ELF-1 (cell line): Measurements from ENCODE around the gene BTBD9.

Source experiments
- DNase-seq: peaks from one replicate; pipeline ENCODE4 v3.0.0-alpha.2; 2016; ENCODE audit warnings: low read depth, low spot score

BTBD9 gene

DNA sequence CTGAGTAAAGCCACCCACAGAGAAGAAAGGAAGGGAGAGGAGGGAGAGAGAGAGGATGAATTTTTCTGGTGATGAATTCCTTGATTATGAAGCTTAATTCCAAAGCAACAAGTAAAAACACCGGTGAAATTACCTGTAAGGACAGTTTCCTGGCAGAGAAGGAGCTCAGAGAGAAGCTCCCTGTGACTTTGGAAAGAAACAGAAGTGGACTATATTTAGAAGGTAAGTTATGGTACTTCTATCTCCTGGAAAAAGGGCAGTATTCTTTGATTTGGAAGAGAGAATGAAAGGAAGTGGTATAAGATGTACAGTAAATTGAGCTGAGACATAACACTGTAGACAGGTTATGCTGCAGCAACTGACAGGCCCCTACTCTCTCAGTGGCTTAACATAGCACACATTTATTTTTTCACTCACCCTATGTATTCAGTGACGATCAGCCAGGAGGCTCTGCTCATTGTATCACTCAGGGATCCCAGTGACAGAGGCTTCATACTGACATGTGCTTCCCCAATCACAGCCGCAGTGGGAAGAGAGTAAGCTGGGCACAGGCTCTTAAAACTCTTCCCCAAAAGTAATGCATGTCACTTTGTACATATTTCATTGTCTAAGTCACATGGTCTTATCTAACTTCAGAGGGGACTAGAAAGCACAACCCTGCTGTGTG, 349.5 kb downstream of the BTBD9 start:
- no peak for DNase-seq

DNA sequence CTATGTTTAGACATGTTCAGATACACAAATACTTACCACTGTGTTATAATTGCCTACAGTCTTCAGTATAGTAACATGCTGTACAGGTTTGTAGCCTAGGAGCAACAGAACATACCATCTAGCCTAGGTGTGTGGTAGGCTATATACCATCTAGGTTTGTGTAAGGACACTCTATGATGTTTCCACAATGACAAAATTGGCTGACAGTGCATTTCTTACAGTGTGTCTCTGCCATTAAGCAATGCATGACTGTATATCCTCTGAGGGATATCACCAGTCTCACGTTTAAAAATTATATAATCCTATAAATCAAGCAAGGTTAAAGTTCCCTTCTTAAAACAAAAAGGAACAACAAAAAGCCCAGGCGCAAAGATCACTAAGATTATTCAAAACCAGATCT, 352.2 kb downstream of the BTBD9 start:
- DNase-seq = no peak

DNA sequence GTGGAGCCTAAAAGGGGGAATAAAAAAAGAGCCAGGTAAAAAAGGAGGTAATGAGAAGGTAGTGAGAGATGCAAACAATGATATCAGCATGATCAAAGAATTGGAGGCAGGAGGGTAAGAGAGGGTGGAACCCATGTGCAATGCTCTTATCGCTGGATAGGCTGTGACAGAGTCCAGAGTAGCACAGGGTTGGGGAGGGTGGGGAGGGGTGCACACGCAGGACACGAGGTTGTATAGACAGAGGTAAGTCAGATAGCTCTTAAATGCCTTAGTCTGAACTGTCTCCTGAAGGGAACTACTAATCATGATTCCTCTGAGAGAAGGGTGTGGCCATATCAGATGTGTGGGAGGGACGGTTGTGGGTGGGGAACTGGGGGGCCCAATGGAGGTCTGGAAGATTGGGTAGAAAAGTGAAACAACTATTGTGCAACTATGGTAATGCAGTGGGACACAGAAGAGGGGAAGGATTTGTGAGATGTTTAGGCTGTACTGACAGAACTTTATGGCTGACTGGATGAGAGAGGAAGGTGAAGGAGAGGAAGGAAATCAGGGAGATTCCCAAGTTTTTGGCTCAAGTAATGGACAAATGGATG, 354.8 kb downstream of the BTBD9 start:
- no peak for DNase-seq

DNA sequence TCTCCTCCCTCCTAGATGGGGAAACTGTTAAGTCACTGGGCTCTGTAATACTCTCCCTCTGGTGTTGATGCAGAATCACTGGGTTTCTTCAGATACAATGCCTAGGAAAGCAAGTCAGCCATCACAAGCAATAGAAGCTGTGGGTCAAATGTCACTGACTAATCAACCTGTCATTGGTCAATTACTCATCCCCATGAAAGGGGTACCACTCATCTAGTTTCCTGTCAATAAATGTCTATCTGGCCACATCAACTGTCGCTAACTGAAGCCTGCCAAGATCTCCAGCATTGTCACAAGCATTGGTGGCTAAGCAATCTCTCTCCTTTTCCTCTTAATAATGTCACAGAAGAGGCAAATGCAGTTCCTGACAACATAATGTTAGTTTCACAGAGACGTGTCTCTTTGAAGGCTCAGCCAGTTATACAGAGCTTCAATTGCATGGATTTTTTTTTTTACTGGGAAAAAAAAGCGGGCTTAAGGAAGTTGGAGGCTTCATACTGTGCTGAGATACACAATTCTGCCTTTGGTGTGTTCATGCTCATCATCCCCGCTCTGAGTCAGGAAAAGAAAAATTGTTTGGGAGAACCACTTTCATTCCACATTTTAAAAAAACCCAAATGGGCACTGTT, 355.9 kb downstream of the BTBD9 start:
- no peak for DNase-seq

DNA sequence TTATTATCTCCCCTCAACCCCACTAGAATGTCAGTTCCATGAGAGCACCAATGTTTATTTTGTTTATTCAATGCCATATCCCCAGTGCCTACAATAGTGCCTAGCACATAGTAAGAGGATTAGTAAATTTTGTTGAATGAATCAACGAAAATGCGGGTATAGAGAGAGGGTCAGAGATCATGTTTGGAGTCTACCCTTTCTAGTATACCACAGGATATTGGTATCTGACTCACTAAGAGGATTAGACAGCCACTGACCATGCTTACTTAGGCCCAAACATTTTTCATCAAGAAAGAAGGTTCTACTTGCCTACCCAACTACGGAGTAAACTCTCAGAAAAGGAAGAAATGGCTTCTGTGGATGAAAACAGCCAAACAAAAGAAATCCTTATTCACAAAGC, 356.8 kb downstream of the BTBD9 start:
- no peak for DNase-seq

DNA sequence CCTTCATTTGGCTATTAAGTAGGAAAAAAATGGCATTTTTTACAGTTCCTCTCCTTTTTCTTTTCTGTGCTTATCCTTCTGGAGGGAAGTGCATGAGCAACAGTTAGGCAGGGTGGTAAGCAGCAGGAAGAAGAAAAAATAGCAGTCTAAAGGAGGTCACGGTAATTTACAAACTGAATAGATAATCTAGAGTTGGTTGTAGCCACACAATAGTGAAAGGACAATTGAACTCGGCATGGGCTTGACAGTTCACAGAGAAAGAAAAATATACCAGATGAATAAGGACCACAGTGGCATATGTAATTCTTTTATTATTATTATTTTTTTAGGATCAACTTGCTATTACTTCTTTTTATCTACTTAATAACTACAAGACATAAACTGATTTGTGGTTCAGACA, 358.6 kb downstream of the BTBD9 start:
- DNase-seq = no peak

DNA sequence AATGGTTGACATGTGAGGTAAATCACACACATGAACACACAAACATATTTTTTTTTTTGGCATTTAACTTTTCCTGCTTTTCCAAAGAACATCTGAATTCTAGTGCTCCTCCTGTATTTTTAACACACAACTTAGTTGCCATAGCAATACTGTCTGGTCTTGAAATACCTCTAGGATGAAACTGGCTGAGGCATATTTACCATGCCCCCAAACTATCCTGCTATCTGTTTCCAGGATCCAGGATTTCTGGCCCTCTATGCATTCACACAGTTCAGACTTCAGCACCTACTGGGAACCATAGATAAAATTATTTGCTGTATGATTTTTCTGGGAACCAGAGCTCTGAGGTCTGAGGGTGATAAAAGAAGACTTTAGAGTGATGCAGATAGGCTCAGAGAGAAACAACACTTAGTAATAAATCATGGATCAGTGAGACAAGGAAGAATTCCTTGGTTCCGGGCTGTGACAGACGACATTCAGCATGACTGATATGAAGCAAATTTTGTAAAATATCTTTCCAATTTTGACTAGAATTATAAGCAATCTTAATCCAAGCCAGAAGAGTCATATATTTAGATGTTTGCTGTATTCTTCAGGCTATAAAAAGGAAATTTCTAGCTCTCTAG, 359.7 kb downstream of the BTBD9 start:
- no peak for DNase-seq

DNA sequence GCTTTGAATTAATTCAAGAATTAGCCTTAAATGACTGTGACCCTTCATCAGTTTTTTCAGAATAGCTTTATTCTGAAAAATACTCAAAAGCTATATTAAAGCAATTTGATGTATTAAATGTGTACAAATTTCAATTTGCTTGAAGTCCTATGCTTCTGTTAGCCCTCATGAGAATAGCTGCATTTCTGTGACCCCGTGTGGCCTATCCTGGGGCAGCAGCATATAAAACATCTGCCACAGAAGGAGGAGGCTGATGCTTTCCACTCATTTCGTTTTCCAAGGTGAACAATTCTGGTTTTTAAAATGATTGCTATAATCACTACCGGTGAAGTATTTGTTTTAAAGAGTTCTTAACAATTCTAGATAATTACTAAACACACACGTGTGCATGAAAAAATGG, 360.3 kb downstream of the BTBD9 start:
- DNase-seq = no peak

DNA sequence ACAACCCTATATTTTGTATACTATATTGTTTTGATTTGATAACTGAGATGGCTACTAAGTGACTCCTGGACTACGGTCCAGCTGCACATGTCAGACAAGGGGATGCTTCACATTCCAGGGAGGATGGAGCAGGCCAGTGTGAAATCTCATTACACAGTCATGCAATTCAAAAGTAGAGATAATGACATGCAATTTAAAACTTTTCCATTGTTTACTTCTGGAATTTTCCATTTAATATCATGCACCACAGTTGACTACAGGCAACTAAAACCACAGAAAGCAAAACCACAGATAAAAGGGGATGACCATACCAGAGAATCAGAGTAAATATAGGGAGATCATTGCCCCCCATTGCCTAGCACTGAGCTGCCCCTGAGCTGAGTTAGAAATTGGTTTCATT, 366.4 kb downstream of the BTBD9 start:
- DNase-seq = no peak

DNA sequence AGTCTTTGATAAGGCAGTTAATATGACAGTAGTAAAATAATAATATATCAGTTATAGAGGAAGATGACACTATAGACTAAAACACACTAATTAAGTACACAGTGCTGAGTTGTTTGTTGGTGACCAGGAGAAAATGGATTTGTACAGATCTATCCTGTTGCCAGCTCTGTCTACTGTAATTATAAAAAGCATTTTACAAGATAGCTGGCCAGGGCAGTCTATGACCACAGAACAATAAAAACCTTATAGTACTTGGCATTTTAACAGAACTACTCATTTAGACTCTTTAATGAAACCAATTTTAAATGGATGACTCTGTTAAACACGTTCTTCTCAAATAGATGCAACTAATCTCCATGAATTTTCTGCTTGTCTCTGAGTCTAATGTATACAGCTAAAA, 367.5 kb downstream of the BTBD9 start:
- DNase-seq = no peak

DNA sequence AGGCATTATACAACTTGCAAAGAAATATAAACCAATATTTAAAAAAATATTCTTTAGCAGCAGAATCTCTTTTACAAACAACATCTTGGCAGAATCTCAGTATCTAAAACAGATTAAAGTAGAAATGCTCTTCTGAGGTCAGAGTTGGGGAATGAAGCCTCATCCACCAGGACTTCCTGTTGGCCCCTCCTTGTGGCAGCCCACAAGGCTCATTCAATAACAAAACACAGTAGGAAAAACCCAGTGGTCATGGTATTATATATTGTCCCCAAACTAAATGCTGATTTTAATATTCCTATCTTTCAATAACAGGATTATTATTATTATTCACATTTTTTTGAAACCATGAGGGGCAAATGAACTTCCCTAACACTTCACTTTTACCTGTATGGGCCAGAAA, 368.6 kb downstream of the BTBD9 start:
- DNase-seq = no peak

DNA sequence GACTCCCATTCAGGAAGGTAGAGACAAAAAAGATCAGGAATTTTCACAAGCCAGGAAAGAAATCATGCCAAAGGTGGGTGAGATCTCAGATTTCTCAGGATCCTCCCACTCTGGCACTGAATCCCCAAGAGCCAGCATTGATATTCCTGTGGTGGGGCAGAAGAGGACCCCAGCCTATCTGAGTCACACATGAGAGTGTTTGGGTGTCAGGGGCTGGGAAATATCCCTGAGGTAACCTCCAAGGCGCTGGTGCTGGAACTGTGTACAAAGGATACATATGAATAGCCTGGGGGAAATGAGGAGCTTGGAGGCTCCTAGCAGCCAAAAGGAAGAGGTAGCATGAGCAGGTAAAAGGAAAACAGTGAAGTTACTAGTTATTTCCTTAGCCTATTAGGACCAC, 369.4 kb downstream of the BTBD9 start:
- DNase-seq = peak; percentile 30

DNA sequence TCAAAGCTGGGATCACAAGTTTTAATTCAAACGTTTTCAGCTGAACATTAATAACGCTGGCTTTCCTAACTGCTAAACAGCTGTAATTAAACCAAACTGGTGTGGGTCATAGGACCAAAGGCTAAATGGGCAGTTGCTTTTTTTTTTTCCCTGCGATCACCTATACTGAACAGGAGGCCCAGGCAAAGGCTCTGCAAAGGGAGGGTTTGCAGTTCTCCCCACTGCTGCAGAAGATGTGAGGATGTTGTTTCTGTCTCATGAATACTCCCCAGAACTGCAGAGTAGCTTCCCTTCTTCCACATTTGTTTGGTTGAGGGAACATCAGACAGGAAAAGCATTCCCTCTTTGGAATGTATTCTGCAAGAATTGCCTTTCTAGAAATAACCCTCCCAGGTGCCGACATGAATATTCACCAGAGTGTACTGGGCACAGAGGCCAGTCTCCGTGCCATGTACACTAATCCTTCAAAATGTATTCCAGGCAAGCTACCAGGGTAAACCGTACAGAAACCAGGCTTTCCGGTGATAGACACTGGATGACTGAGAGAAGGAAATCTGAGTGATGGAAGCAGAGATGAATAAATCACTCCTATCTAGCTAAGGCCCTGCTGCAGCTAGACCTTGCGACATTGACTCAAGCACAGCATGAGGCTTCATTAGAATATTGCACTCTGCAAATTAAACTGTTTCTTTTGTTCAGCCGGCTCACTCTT, 370.1 kb downstream of the BTBD9 start:
- DNase-seq = no peak

DNA sequence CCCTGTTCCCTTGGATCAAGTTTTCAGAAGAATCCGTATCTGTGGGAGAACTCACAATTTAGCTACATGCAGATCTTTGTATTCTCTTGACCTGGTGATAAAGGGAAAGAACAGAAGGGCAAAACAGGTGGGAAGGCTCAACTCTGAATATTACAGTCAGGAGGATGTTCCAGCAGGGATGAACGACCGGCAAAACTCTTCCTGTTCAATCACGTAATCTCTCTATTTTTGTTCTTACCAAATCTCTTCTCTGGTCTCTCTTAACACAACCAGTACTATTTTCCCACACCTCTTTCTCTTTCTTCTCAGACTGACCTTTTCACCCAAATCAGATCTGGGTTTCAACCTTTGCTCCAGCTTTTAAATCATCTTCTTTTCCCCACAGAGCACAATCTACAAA, 371.4 kb downstream of the BTBD9 start:
- no peak for DNase-seq

DNA sequence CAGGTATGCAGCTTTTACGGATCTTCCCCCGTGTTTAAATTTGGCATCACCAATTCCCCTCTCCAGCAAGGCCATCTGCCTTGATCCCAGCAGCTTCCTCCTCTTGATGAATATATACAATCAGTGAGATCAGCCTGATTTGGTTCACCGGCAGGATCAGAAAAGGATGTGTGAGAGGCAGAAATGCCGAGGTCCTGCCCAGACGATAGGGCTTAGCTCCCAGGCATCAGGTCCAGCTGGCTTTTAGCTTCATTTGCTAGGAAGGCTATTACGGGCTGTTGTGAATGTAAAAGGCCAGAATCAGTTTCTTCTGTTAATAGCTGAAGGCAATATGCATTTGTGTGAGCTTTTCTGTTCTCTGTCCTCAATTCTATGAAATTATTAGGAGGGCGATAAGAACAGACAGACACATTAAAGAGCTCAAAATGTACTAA, 372.8 kb downstream of the BTBD9 start:
- no peak for DNase-seq

DNA sequence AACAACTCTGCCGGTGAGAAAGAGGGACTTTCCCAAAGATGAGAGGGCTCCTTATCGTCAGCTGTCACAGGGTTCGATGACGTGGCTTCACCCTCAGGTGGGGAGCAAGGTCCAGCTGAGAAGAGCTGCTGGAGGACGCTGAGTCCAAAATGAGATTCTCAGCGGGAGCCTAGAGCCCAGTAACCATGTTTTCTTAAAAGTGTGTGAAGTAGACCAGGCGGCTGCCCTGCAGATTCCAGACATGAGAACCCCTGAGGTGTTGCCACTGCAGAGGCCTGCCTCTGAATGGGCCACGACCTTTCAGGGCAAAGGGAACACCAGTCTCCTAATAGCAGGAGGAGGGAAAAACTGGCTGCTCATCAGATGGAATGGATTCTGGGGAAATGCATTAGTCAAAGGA, 375.1 kb downstream of the BTBD9 start:
- DNase-seq = peak; percentile 80

DNA sequence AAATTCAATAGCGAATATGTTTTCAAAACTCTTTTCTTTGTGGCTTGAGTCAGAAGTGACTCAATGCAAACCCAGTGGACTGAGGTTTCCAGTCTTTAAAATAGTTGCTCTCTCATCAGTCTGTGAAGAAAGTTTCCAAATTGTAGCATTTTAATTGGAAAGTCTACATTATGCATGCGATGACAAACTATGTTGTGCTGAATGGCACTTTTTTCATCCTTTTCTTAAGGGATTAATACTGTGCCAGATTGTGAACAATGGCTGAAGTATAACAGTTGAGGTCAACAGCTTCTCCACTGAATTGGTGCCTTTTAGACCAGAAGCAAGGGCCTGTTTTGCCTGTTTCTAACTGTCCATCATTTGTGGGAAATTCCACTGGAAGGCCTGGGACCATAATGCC, 377.1 kb downstream of the BTBD9 start:
- DNase-seq = no peak

DNA sequence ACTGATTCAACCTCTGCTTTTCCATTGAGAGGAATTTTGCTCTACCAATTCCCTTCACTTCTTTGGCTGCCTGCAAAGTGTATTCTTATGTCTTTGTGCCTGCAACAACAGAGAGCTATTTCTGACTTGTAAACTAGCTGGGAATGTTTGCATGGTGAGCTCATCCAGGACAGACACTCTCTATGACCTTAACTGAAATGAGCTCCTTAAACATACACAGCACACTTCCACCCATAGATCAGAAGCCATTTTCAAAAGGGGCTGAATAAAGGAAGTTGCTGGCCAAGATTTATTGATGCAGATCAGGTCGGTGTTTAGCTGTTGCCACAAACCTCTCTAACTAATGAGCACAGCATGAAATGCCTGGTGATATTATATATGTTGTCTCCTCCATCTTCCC, 377.7 kb downstream of the BTBD9 start:
- peak; percentile 51 for DNase-seq

DNA sequence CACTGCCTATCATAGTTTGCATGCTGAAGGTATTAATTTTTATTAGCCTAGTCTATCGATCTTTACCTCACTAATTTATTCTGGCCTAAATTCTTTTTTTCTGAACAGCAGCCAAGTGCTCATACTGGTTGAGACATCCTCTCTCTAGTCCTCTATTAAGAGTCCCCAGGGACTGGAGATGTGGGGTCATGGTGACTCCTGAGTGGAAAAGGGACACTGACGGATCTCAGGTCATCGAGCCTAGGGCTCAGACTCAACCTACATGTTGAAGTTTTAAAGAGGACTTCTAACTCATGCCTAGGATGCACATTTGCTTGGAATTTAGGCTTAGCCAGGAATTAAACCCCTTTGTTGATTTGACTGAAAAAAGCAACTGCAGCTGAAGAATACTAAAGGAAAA, 378.1 kb downstream of the BTBD9 start:
- no peak for DNase-seq

DNA sequence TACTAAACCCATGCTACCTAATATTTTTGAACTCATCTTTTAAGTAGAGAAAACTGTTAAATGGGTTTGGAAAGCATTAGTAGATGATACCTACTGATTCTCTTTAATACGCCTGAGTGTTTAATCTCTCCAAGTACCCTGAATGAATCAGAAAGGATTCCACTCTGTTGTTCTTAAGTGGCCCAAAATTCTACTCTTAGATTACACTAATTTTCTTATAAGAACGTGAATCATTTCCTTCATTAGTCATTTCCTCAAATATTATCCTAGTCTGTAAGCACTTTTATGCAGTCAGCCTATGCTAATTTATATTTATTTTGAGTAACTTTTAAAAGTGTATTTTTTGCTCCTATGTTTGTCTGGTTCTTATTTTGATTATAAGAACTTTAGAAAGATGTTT, 380.0 kb downstream of the BTBD9 start:
- DNase-seq = no peak

DNA sequence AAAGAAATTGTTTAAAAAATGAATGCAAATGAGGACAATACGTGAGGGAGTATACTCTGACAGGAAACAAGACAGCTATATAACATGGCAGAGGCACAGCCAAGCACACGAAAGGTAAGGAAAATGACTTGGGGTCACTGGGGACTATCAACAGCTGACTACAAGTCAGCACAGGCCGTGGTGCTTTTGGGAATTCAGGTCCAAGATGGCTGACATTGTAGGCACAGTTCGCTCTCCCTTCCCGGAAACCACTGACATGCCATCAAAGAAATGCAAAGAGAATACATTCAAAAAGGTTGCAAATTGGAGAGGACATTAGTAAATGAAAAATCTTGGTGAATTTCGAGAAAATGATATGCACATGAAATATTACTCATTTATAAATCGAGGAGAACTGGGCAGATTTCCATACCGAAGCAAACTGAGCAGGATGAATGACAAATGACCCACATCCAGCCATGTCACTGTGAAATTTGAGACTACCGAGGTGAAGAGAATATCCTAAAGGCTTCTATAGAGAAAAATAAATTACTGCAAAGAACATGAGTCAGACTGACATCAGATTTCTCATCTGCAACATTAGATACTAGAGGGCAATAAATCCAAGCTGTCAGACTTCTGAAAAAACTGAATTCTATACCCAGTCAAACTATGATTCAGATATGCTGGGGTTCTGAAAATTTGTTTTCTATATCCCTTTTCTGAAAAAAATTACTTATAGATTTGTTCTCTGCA, 391.1 kb downstream of the BTBD9 start:
- DNase-seq = no peak

DNA sequence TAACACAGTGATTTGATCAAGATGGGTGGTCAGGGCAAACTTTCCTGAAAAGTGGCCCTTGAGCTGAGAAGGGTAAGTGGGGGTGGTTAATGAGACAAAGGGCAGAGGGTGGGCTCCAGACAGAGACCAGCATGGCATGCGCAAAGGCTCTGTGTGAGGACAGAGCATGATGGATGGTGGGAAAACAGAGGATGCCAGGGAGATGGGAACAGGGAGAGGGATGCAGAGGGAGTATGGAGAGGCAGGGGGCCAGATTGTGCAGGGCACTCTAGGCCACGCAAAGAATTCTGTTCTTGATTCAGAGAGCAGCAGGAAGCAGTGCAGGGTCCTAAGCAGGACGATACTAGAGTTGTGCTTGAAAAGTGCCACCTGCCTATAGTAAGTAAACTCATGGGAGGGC, 394.4 kb downstream of the BTBD9 start:
- no peak for DNase-seq
